ENCODE results near the gene ICA1L.

The ICA1L gene

DNA sequence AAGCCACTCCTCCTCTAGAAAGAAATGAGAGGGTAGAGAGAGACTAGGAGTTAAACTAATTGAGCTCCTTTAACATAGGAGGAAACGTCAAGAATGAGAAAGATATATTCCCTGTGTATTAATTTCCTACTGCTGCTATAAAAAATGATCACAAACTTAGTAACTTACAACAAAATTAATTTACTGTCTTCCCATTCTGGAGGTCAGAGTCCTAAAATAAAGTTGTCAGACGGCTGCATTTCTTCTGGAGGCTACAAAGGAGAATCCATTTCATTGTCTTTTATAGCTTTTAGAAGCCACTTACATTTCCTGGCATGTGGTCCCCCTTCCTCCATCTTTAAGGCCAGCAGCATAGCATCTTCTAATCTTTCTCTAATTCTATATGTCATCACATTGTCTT, 26.9 kb downstream of the ICA1L start:
- TF ChIP-seq PPARA (CRISPR knock-in tag; IDR thresholded peaks at IDR 0.05; ENCODE audit: borderline replicate concordance) (no peak), ZNF70 (CRISPR knock-in tag; IDR thresholded peaks at IDR 0.05) (no peak), ZFP3 (CRISPR knock-in tag; IDR thresholded peaks at IDR 0.05) (no peak), GLIS3 (CRISPR knock-in tag; IDR thresholded peaks at IDR 0.05) (no peak), BACH2 (CRISPR knock-in tag; IDR thresholded peaks at IDR 0.05; ENCODE audit: borderline replicate concordance) (no peak), CSDC2 (CRISPR knock-in tag; IDR thresholded peaks at IDR 0.05) (no peak), ARNTL (CRISPR knock-in tag; IDR thresholded peaks at IDR 0.05; ENCODE audit: borderline replicate concordance, low read depth) (no peak), ZC3H10 (CRISPR knock-in tag; IDR thresholded peaks at IDR 0.05) (no peak), SNAI2 (CRISPR knock-in tag; IDR thresholded peaks at IDR 0.05) (no peak), ZFP30 (CRISPR knock-in tag; IDR thresholded peaks at IDR 0.05) (no peak), TOX (CRISPR knock-in tag; IDR thresholded peaks at IDR 0.05; ENCODE audit: borderline replicate concordance) (no peak), CREB5 (CRISPR knock-in tag; IDR thresholded peaks at IDR 0.05; ENCODE audit: low read depth) (no peak), ZNF565 (CRISPR knock-in tag; conservative IDR thresholded peaks at IDR 0.05; ENCODE audit: low read depth) (no peak), ISL1 (CRISPR knock-in tag; IDR thresholded peaks at IDR 0.05) (no peak), TCF4 (CRISPR knock-in tag; IDR thresholded peaks at IDR 0.05; ENCODE audit: borderline replicate concordance) (no peak), RARB (CRISPR knock-in tag; IDR thresholded peaks at IDR 0.05) (no peak), TSHZ2 (CRISPR knock-in tag; IDR thresholded peaks at IDR 0.05) (no peak)
- TF ChIP-seq, protein P1, sequence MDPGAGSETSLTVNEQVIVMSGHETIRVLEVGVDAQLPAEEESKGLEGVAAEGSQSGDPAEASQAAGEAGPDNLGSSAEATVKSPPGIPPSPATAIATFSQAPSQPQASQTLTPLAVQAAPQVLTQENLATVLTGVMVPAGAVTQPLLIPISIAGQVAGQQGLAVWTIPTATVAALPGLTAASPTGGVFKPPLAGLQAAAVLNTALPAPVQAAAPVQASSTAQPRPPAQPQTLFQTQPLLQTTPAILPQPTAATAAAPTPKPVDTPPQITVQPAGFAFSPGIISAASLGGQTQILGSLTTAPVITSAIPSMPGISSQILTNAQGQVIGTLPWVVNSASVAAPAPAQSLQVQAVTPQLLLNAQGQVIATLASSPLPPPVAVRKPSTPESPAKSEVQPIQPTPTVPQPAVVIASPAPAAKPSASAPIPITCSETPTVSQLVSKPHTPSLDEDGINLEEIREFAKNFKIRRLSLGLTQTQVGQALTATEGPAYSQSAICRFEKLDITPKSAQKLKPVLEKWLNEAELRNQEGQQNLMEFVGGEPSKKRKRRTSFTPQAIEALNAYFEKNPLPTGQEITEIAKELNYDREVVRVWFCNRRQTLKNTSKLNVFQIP (CRISPR knock-in tag; IDR thresholded peaks at IDR 0.05; ENCODE audit: borderline replicate concordance, low read depth): no peak
- no peak for ATAC-seq

DNA sequence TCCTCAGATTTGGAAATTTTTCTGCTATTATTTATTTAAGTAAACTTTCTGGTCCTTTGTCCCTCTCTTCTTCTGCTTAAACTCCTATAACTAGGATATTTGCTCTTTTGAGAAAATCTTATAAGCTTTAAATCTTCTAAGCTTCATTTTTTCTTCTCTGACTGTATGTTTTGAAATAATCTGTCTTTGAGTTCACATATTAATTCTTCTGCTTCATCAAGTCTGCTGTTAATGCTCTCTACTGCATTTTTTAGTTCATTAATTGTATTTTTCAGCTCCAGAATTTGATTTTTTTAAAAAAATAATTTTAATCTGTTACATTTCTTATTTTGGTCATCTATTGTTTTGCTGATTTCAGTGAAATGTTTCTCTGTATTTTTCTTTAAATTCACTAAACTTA, 28.9 kb downstream of the ICA1L start:
- ATAC-seq: no peak
- TF ChIP-seq, protein P2, sequence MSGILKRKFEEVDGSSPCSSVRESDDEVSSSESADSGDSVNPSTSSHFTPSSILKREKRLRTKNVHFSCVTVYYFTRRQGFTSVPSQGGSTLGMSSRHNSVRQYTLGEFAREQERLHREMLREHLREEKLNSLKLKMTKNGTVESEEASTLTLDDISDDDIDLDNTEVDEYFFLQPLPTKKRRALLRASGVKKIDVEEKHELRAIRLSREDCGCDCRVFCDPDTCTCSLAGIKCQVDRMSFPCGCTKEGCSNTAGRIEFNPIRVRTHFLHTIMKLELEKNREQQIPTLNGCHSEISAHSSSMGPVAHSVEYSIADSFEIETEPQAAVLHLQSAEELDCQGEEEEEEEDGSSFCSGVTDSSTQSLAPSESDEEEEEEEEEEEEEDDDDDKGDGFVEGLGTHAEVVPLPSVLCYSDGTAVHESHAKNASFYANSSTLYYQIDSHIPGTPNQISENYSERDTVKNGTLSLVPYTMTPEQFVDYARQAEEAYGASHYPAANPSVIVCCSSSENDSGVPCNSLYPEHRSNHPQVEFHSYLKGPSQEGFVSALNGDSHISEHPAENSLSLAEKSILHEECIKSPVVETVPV (CRISPR knock-in tag; IDR thresholded peaks at IDR 0.05): no peak
- TF ChIP-seq ZC3H10 (CRISPR knock-in tag; IDR thresholded peaks at IDR 0.05): no peak
- TF ChIP-seq SNAI2 (CRISPR knock-in tag; IDR thresholded peaks at IDR 0.05): no peak
- no peak for TF ChIP-seq CREB5 (CRISPR knock-in tag; IDR thresholded peaks at IDR 0.05; ENCODE audit: low read depth)
- no peak for TF ChIP-seq ZNF8 (CRISPR knock-in tag; IDR thresholded peaks at IDR 0.05)
- no peak for TF ChIP-seq OSR1 (CRISPR knock-in tag; IDR thresholded peaks at IDR 0.05)
- TF ChIP-seq ZNF70 (CRISPR knock-in tag; IDR thresholded peaks at IDR 0.05): no peak

DNA sequence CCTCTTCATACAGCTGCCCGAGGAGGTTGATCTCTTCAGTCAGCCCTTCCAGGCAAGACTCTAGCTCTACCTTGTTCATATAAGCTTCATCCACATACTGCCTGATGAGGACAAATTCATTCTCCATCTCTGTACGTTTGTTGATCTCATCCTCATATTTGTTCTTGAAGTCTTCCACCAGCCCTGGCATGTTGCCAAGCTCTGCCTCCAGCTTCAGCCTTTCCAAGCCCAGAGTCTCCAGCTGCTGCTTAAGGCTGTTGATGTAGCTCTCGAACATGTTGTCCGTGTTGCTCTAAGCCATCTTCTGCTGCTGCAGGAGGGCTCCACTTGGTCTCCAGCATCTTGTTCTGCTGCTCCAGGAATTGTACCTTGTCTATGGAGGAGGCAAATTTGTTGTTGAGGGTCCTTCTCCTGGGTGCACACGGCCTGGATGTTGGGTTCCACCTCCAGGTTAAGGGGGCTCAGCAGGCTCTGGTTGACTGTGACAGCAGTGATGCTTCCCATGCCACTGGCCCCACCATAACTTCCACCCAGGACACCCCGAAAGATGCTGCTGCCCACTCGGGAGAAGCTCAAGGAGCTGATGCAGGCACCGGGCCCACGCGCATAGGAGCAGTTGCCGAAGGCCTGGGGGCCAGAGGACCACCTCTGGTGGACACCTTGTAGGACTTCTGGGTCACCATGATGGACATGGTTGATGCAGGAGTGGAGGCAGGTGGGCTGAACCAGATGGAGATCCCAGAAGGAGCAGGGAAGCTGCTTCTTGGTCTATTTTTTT, 30.3 kb downstream of the ICA1L start:
- ATAC-seq: no peak
- TF ChIP-seq RARB (CRISPR knock-in tag; IDR thresholded peaks at IDR 0.05) (no peak), PPARA (CRISPR knock-in tag; IDR thresholded peaks at IDR 0.05; ENCODE audit: borderline replicate concordance) (no peak), BACH2 (CRISPR knock-in tag; IDR thresholded peaks at IDR 0.05; ENCODE audit: borderline replicate concordance) (no peak), ESRRG (CRISPR knock-in tag; IDR thresholded peaks at IDR 0.05) (no peak)
- TF ChIP-seq, protein P2 (CRISPR knock-in tag; IDR thresholded peaks at IDR 0.05): no peak
- TF ChIP-seq, protein P1 (CRISPR knock-in tag; IDR thresholded peaks at IDR 0.05; ENCODE audit: borderline replicate concordance, low read depth): no peak

Measured in SK-N-SH treated with all-trans-retinoic acid at 6 μM for 48 hours (cell line).